GM21381 (cell line): Measurements from ENCODE around the gene UBN2.
A peak's percentile ranks its signal among the peaks of the same experiment; 100 is the strongest.

Experiments
- ATAC-seq: cut with Tn5 transposase; IDR thresholded peaks from one replicate; pipeline ENCODE4 v1.9.1; 2021; ENCODE audit warnings: mild to moderate bottlenecking, moderate library complexity; ENCODE audit not compliant: unreplicated experiment

Gene UBN2

GRCh38 chr7:139231513-139232376 lies 708 bp downstream of the UBN2 start:
- ATAC-seq = peak; percentile 40

DNA sequence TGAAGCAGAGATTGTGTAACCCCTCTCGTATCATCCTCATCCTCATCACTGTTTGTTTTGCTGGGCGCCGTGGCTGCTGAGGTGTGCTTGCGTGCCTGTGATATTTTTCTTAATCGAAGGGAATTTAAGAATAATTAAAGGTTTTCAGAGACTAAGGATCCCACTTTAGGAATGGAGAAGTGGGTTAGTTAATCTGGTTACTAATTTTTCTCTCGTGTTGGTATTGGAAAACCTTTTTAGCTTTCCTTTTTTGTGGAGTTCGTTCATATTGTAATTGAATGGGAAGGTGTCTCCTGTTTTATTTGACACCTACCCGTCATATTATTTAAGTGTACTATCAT lies 1.3 kb downstream of the UBN2 start:
- ATAC-seq = no peak

- ATAC-seq = no peak
These were observed 1.9 kb downstream of the UBN2 start for GRCh38 chr7:139232904-139233303.

DNA sequence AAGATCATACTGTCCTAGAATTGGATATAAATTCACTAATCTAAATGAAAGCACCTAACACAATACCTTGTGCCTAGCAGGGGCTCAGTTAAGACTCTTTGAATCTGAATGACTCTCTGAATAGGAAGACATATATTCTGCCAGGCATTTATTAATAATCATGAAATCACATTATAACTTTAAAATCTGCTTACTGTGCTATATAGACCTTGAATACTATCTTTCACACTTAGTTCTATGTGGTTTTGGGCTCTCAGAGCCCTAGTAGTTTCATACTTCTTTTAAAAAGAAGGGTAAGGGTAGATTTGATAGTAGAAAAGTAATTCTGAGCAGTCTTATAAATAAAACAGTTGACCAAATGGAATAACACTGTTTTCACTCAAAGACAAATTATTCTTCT lies 10.2 kb downstream of the UBN2 start:
- ATAC-seq = no peak

- no peak for ATAC-seq
These were observed 11.8 kb downstream of the UBN2 start for GRCh38 chr7:139242741-139243281.

GRCh38 chr7:139245401-139245800 lies 14.4 kb downstream of the UBN2 start:
- no peak for ATAC-seq

DNA sequence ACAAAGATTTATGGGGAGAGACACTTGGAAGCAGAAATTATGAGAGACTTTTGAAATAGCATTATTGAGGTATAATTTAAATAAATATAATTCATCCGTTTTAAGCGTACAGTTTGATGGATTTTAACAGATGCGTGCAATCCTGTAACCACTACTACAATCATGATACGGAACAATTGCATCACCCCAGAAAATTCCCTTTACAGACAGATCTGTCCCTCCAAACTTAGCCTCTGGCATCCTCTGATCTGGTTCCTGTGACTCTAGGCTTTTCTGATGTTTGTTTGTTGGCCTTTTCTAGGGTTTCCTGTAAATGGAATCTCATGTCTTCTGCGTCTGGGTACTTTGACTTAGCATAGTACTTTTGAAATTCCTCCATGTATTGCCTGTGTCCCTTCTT lies 15.5 kb downstream of the UBN2 start:
- ATAC-seq = no peak

GRCh38 chr7:139246905-139247304 lies 15.9 kb downstream of the UBN2 start:
- no peak for ATAC-seq

GRCh38 chr7:139249179-139249810 lies 18.3 kb downstream of the UBN2 start:
- ATAC-seq = no peak

DNA sequence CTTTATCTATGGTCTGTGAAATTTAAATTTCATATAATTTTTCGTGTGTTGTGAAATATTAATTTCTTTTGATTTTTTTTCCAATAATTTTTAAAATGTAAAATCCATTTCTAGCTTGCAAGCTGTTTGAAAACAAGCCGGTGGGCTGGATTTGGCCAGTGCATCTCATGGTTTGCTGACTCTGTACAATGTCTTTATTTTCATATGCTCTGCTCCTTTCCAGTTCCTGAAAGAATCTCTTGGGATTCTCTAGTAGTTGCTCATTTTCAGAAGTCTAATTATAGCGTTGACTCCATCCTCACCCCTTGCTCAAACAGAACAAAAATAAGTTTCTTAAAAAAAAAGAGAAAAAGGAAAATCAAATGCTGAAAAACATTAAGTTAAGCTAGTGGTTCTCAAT lies 21.4 kb downstream of the UBN2 start:
- ATAC-seq = no peak

- no peak for ATAC-seq
These were observed 23.2 kb downstream of the UBN2 start for GRCh38 chr7:139254281-139254680.

GRCh38 chr7:139254728-139255127 lies 23.7 kb downstream of the UBN2 start:
- no peak for ATAC-seq

DNA sequence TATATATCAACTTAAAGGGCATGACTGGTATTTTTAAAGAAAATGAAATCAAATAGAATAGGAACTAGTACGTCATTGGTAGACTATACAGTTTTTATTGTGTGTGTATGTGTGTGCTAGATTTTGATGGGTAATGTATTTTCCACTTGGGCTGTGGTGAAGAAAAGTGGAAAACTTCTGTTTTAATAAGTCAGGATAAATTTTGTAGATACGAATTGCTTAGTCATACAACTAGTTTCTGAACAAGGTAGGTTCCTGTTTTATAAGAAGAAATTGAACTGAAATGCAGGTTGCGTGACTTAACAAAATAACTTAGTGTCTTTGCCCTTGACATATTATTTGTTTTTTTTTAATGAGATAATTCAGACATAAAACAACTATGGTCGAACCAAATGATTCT lies 24.3 kb downstream of the UBN2 start:
- ATAC-seq = no peak

DNA sequence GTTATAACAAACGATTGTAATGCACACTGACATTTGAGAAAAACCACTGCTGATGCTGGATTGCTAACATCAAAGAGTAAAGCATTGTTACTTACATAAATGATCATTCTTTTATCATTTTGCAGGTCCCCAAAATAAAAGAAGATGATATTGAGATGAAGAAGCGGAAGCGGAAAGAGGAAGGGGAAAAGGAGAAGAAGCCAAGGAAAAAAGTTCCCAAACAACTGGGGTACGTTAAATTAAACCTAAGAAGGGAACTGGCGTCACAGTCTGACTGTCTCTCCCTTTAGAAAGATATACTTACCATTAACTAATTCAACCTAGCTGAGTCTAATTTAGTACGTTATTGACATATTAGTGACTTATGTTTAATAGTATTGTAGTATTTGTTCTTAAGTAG lies 28.1 kb downstream of the UBN2 start:
- no peak for ATAC-seq

DNA sequence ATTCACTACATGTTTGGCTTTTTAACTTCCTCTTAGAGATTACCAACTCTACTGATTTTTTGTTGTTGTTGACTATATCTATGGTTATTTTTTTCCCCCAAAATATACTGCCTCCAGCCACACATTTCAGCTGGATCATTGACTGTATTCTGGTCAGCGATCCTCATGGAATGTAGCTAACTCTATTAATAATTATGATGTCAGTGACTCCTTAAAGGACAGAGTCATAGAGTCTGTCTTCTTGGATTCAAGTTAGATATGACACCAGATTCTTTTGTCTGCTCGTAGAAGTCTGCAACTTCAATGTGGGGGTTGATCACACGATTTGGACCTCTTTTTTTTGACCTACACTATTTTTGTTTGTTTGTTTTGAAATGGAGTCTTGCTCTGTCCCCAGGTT lies 33.2 kb downstream of the UBN2 start:
- ATAC-seq = no peak

DNA sequence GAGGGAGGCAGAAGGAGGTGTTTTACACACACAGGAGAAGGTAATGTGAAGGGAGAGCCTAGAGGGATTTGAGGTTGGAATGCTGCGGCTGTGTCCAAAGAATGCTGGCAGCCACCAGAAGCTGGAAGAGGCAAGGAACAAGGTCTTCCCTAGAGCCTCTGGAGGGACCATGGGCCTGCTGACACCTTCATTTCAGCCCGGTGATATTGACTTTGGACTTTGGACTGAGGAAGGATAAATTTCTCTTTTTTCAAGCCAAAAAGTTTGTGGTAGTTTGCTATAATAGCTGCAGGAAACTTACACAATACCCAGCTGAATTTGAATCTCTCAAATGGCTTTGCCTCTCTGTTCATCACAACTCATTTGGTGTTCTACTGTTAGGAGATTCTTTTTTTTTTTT lies 34.6 kb downstream of the UBN2 start:
- ATAC-seq = no peak

DNA sequence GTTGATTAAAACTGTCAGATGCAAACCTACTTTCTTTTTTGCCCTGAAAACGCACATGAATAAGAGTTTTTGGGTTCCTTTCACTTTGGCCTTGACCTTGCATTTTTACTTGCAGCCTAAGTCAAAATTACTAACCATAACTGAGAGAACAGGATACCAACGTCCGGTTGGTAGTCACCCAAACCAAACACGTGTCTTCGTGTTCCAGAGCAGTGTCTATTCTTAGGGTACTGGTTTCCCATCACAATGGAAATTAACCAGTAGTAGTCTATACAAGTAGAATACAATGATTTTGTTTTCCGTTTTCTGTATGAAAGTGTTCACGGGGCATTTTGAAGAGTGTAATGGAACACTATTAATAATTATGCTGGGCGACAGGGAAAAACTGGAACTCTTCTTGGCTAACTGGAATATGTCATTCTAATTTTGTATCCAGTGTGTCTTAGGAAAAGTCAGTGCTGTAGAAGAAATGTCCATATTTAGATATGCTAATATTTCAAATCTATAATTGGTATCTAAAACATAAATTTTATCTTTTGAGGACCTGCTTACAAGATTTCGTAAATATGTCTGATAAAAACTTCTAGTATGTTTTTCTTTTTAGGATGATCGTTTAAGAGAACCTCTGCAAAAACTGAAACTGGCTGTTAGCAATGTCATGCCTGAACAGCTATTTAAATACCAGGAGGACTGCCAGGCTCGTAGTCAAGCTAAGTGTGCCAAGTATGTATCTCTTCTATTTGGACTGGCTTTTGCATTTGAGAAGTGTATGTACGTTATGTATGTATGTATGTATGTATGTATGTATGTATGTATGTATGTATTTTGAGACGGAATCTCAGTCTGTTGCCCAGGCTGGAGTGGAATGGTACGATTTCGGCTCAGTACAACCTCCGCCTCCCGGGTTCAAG lies 40.9 kb downstream of the UBN2 start:
- ATAC-seq = no peak

DNA sequence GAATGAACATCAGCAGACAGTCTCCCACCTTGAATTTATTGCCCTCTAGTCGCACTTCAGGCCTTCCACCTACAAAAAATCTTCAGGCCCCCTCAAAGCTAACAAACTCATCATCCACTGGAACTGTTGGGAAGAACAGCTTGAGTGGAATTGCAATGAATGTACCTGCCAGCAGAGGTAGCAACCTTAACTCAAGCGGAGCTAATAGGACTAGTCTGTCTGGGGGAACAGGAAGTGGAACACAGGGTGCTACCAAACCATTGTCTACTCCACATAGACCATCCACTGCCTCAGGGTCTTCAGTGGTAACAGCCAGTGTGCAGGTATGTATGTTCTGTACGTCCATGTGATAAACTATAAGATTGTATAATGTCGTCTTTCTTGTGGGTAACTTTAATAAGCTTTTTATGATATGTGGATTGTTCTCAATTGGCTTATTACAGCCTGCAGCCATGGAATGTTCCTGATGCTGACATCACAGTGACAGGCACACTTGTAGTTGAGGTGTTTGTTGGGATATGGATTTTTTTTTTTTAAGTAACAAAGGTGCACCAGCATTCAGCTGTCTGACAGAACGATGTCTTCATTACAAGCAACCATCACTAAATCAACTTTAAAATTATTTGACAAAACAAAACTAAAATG lies 53.3 kb downstream of the UBN2 start:
- ATAC-seq = no peak

DNA sequence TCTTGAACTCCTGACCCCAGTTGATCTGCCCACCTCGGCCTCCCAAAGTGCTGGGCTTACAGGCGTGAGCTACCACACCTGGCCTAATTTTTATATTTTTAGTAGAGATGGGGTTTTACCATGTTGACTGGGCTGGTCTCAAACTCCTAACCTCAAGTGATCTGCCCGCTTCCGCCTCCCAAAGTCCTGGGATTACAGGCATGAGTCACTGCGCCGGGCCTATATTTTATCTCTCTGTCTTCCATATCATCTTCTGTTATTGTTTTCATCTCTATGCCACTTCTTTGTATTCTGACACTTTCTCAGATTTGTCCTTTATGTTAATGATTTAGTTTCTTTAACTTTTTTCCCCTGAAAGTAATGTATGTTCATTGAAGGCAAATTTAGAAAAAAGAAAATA lies 55.1 kb downstream of the UBN2 start:
- ATAC-seq = no peak

DNA sequence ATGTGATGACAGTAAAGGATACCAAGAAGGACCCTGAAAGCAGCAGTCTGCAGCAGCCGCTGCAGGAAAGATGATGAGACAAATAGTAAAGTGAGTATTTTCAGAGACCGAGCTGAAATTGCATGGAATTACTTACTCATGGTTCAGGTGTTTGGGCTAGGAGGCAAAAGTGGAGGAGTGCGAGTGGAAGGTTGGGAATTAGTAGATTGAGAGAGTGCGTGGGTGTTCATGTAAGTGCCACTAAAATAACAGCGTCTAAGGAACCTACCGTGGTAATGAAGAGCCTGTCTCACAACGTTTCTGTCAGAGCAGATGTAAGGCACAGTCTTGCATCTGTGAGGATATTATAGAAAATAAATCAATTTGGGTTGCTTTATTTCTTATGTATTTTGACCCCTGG lies 61.8 kb downstream of the UBN2 start:
- no peak for ATAC-seq

DNA sequence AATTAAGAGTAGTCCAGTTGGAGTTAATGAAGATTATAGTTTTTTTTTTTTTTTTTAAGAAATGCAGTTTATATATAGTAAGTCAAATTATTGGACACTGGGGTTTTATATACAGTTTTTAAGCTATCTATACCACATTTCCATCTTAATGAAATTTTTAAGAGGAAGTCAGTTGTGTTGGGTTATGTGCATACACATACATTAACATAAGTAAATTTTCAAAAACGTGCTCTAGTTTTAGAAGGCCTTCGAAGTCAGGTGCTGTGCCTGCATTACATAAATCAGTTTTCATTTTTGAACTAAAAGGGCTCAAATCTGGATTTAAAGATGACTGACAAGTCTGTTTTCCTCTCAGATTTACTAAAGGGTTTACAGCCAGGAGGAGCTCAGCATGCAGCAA lies 62.5 kb downstream of the UBN2 start:
- ATAC-seq = no peak
